IPS-18a (cell line): ENCODE results near the gene AZU1.

ENCODE experiments used
- H3K27ac ChIP-seq: one replicate; pipeline ENCODE4 v1.5.1; 2013; ENCODE audit warnings: low read length
- H3K27me3 ChIP-seq: one replicate; pipeline ENCODE4 v1.6.1; 2013; ENCODE audit warnings: mild to moderate bottlenecking, low read length; ENCODE audit not compliant: control insufficient read depth, insufficient read depth
- H3K36me3 ChIP-seq: one replicate; pipeline ENCODE4 v1.6.1; 2013; ENCODE audit warnings: low read depth, low read length; ENCODE audit not compliant: control insufficient read depth
- H3K4me1 ChIP-seq: one replicate; pipeline ENCODE4 v1.6.1; 2013; ENCODE audit warnings: low read depth, low read length; ENCODE audit not compliant: control insufficient read depth
- H3K4me3 ChIP-seq: one replicate; pipeline ENCODE4 v1.5.1; 2013; ENCODE audit warnings: low read length
- H3K9ac ChIP-seq: one replicate; pipeline ENCODE4 v1.6.1; 2013; ENCODE audit warnings: mild to moderate bottlenecking, low read length, moderate library complexity
- H3K9me3 ChIP-seq: one replicate; pipeline ENCODE4 v1.6.1; 2013; ENCODE audit warnings: low read depth, low read length; ENCODE audit not compliant: control insufficient read depth

AZU1 gene

GRCh38 chr19:867855-868457 lies 40.3 kb downstream of the AZU1 start:
- no peak overlapping the region for H3K9ac ChIP-seq

DNA sequence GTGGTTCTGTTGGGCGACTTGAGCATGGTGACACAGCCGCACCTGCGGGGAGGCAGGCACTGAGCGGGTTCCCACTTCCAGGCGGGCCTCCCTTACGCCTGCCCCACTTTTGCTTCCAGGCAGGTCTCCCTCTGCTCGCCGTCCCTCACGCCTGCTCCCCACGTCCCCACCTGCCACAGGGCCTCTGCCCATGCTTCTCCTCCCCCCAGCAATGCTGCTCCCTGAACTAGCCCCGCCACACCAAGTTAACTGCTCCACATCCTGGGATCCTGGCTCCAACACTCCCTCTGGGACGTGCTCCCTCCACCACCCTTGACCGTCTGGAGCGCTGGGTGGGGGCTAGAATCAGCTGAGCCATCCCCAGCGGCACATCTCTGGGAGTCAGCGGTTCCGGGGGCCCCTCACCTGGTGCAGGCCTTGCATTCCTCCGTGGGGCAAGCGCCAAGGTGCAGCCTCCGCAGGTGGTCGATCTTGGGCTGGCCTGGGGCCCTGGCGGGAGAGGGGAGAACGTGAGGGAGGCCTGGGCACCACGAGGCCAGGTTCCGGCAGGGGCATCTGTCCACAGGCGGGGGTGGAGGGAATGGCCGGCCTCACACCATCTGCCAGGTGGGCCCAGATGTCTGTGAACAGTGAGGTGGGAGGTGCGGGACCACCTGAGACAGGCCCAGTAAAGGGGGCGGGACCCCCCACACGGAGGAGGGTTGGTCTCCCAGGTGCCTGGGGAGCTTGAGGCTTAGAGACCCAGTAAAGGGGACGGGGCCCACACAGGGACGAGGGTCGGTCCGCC lies 41.0 kb downstream of the AZU1 start:
- Histone ChIP-seq H3K27ac (no peak overlapping the region), H3K9me3 (no peaks in the 10 kb centered on the region), H3K36me3 (peaks cover 7% of the 10 kb centered on the region), H3K4me1 (peaks cover 5% of the 10 kb centered on the region), H3K4me3 (no peak overlapping the region), H3K9ac (no peak overlapping the region), H3K27me3 (no peaks in the 10 kb centered on the region)

More at GRCh38 chr19:867855-868457, 40.3 kb downstream of the AZU1 start:
- Histone ChIP-seq H3K27ac (no peak overlapping the region), H3K27me3 (peaks cover 5% of the 10 kb centered on the region), H3K9me3 (no peaks in the 10 kb centered on the region), H3K36me3 (peaks cover 7% of the 10 kb centered on the region), H3K4me3 (no peak overlapping the region), H3K4me1 (peaks cover 5% of the 10 kb centered on the region)

DNA sequence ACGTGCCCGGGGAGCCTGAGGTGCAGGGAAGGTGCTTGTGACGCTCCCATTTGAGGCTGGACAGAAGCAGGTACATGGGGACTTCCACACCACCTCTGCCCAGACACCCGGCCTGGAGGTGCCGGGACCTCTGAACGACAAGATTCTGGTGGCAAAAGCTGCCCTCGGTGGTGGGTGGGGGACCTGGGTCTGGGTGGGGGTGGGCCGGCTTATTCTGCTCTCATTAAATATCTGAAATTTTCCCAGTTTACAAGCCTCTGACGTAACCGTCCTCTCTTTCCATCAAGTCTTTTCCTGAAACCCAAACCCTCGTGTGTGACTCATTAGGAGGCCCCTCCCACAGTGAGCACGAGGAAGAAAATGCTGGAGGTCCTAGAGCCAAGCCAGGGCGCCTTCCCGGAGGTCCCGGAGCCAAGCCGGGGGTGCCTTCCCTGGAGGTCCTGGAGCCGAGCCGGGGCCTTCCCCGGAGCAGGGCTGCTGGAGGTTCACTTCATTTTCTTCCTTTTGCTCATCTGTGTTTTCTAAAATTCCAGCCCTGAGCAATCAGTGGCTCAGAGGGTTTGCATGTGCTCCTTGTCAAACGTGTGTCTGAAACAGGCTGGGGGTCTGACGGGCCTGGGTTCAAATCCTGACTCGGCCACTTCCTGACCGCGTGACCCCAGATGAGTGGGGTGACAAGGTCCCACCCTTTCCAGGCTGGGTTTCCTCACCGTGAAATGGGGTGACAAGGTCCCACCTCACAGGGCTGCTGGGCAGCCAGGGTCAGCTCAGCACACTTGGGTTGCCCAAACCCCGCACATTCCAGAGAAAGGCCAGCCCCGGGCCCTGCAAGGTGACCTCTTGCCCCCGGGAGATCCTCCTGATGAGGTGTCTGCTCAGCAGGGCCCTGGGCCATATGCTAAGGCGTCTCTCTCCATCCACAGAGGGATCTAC lies 41.9 kb downstream of the AZU1 start:
- Histone ChIP-seq H3K9me3 (no peaks in the 10 kb centered on the region), H3K27ac (no peak overlapping the region), H3K36me3 (peaks cover 7% of the 10 kb centered on the region), H3K4me1 (peaks cover 5% of the 10 kb centered on the region), H3K4me3 (no peak overlapping the region), H3K9ac (no peak overlapping the region), H3K27me3 (no peaks in the 10 kb centered on the region)

- Histone ChIP-seq H3K36me3 (peaks cover 7% of the 10 kb centered on the region), H3K9ac (no peak overlapping the region), H3K9me3 (no peaks in the 10 kb centered on the region), H3K27ac (no peak overlapping the region), H3K4me1 (peaks cover 5% of the 10 kb centered on the region), H3K27me3 (no peaks in the 10 kb centered on the region), H3K4me3 (no peak overlapping the region)
These were observed 42.7 kb downstream of the AZU1 start for GRCh38 chr19:870314-870713.

DNA sequence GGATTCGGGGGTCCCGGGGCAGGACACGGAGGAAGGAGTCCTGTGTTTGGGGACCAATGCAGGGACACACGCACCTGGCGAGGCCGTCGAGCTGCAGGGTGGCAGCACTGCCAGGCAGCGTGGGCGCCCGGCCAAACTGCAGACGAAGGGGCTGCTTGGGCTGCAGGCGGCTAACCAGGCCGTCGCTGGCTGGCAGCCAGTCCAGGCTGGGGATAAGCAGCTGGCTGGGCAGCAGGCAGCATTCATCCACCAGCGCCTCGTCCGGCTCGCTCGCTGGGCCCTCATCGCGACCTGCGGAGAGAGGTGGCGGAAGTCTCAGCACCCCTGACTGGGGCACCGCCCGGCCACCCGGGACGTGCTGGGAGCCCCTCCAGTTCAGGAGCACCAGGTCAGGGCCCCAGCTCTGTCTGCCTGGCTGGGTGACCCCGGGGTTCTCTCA lies 43.3 kb downstream of the AZU1 start:
- Histone ChIP-seq H3K9me3 (no peaks in the 10 kb centered on the region), H3K27me3 (no peaks in the 10 kb centered on the region), H3K4me3 (no peak overlapping the region), H3K27ac (no peak overlapping the region), H3K36me3 (peaks cover 10% of the 10 kb centered on the region), H3K4me1 (peaks cover 5% of the 10 kb centered on the region), H3K9ac (no peak overlapping the region)

- no peaks in the 10 kb centered on the region for H3K27me3 ChIP-seq
- H3K4me1 ChIP-seq = peaks cover 5% of the 10 kb centered on the region
- H3K9ac ChIP-seq = no peak overlapping the region
- no peak overlapping the region for H3K27ac ChIP-seq
- no peak overlapping the region for H3K4me3 ChIP-seq
- no peaks in the 10 kb centered on the region for H3K9me3 ChIP-seq
- H3K36me3 ChIP-seq = peaks cover 14% of the 10 kb centered on the region
These were observed 44.0 kb downstream of the AZU1 start for GRCh38 chr19:871446-872265.

GRCh38 chr19:872266-872951 lies 44.8 kb downstream of the AZU1 start:
- H3K4me1 ChIP-seq = peaks cover 4% of the 10 kb centered on the region
- H3K27me3 ChIP-seq = no peaks in the 10 kb centered on the region
- H3K4me3 ChIP-seq = no peak overlapping the region
- no peak overlapping the region for H3K27ac ChIP-seq
- no peaks in the 10 kb centered on the region for H3K9me3 ChIP-seq
- H3K36me3 ChIP-seq = peaks cover 14% of the 10 kb centered on the region
- no peak overlapping the region for H3K9ac ChIP-seq

GRCh38 chr19:873084-873483 lies 45.4 kb downstream of the AZU1 start:
- Histone ChIP-seq H3K4me1 (no peaks in the 10 kb centered on the region), H3K4me3 (no peak overlapping the region), H3K27ac (no peak overlapping the region), H3K27me3 (no peaks in the 10 kb centered on the region), H3K36me3 (peaks cover 14% of the 10 kb centered on the region), H3K9ac (no peak overlapping the region), H3K9me3 (no peaks in the 10 kb centered on the region)

GRCh38 chr19:873561-874041 lies 46.0 kb downstream of the AZU1 start:
- Histone ChIP-seq H3K36me3 (peaks cover 13% of the 10 kb centered on the region), H3K9ac (no peak overlapping the region), H3K4me1 (no peaks in the 10 kb centered on the region), H3K27me3 (no peaks in the 10 kb centered on the region), H3K9me3 (no peaks in the 10 kb centered on the region), H3K27ac (no peak overlapping the region), H3K4me3 (no peak overlapping the region)

- Histone ChIP-seq H3K4me3 (no peak overlapping the region), H3K36me3 (peaks cover 8% of the 10 kb centered on the region), H3K27ac (no peak overlapping the region), H3K27me3 (no peaks in the 10 kb centered on the region), H3K9me3 (no peaks in the 10 kb centered on the region), H3K9ac (no peak overlapping the region), H3K4me1 (no peaks in the 10 kb centered on the region)
These were observed 47.7 kb downstream of the AZU1 start for GRCh38 chr19:875265-875879.
